ENCODE data around the gene GAMT.
A peak's percentile ranks its signal among the peaks of the same experiment; 100 is the strongest.

The GAMT gene

DNA sequence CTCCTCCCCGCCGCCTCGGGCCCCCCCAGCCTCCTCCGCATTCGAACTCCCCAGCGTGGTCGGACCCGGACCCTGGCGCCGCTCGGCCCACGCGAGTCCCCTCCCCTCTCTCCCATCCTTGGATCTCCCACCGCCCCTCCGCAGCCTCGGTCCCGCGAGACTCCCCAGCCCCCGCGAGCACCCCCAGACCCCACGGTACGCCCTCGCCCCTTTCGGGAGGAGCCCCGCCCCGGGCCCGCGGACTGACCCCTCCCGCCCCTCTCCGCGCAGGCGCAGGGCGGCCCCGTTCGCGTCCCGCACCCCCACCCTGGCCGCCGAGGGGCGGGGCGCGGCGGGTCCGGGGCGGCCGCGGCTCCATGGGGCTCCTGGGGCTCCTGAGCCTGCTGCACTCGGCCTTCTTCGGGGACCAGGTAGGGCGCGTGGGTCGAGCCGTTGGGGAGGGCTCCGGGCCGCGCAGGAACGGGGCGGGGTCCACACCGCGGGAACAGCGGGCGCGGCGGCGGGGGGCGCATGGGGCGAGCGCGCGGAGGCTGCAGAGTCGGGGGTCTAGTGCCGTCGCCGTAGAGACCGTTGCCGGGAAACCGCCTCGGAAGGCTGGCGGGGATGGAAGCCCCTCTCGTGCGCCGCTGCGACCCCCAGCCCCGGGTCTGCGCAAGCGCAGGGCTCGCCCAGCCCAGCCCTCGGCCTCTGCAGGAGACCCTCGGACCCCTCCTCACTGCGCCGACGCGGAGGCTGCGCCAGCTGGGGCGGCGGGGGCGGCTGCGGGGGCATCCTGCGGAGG lies 44.8 kb upstream of the GAMT start:
- WGBS (ENCODE audit: insufficient coverage), result under 1% methylated on average over 51 of the region's 99 CpGs
- Histone ChIP-seq H3K9me3 (ENCODE audit: control extremely low read depth in 1 of 5, control insufficient read depth in 4 of 5, insufficient read depth in 2 of 5, low read depth in 1 of 5, low read length in 4 of 5) (no peaks in the 10 kb centered on the region), H3K27me3 (replicated peaks in 2 of 5; ENCODE audit: control insufficient read depth in 4 of 5, insufficient read depth in 5 of 5, low read length in 4 of 5) (peaks cover 0 to 55% (median 24%) of the 10 kb centered on the region in 5 experiments), H3K36me3 (ENCODE audit: control insufficient read depth in 4 of 4, insufficient read depth in 4 of 4, low read length in 3 of 4) (peaks cover under 1 to 18% (median 9%) of the 10 kb centered on the region in 4 experiments), H3K27ac (ENCODE audit: insufficient read depth in 1 of 2, low read depth in 1 of 2, low read length in 2 of 2, poor library complexity in 1 of 2, severe bottlenecking in 2 of 2) (no peak overlapping the region), H3K4me3 (ENCODE audit: control insufficient read depth in 1 of 7, extremely low read depth in 1 of 7, insufficient read depth in 4 of 7, low read depth in 2 of 7, low read length in 6 of 7) (peak overlapping the region in 2 of 7 experiments; percentile 16 to 19), H3K4me1 (ENCODE audit: control extremely low read depth in 1 of 4, control insufficient read depth in 4 of 4, insufficient read depth in 4 of 4, low read length in 3 of 4) (peaks cover 0 to 31% (median 28%) of the 10 kb centered on the region in 4 experiments)
- ChIA-PET CTCF (interaction anchor here (1.6 to 6.4 kb wide), 2 partner anchors 10 to 23 kb away, joined by 5 to 49 read pairs; no protein-coding TSS in a partner anchor), POLR2A (no interaction called here)
- no peak for DNase-seq

DNA sequence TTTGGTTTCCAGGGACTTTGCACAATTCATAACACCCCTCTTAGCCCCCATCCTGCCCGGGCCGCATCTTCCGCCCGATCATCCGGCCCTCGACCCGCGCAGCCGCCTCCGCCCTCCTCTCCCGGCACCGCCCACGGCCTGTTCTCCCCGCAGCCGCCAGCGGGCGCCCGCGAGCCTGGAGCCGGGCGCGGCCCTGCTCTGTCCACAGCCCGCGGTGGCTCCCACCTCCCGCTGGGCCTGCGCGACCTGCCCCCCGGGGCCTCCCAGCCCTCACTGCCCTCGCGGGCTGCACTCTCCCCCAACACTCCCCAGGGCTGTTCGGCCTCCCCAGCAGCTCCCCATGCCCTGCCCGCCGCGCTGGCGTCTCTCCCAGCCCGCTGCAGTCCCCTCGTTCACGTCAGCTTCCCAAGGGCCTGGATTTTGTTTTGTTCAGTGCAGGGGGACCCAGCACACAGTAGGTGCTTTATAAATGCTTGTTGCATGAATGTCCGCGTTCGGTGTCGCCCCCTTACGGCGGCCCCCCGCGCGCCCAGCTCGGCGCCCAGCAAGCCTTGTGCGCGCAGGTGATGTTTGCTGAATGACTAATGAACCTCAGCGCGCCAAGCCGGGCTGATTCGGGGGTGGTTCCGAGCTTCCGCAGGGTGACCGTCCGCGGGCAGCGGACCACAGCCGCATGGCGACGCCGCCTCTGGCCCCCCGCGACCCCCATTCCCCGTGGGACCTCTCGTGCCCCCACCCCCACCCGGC lies 44.0 kb upstream of the GAMT start:
- H3K27me3 ChIP-seq (replicated peaks in 2 of 5; ENCODE audit: control insufficient read depth in 4 of 5, insufficient read depth in 5 of 5, low read length in 4 of 5), result peaks cover 0 to 47% (median 17%) of the 10 kb centered on the region in 5 experiments
- H3K36me3 ChIP-seq (ENCODE audit: control insufficient read depth in 4 of 4, insufficient read depth in 4 of 4, low read length in 3 of 4), result peaks cover 8 to 26% (median 16%) of the 10 kb centered on the region in 4 experiments
- peaks cover 0 to 34% (median 31%) of the 10 kb centered on the region in 4 experiments for H3K4me1 ChIP-seq (ENCODE audit: control extremely low read depth in 1 of 4, control insufficient read depth in 4 of 4, insufficient read depth in 4 of 4, low read length in 3 of 4)
- CTCF ChIA-PET, result interaction anchor here (1.0 to 6.4 kb wide), 3 partner anchors 10 to 42 kb away, joined by 3 to 49 read pairs (median 5); no protein-coding TSS in a partner anchor
- H3K27ac ChIP-seq (ENCODE audit: insufficient read depth in 1 of 2, low read depth in 1 of 2, low read length in 2 of 2, poor library complexity in 1 of 2, severe bottlenecking in 2 of 2), result no peak overlapping the region
- peak overlapping the region in 6 of 7 experiments; percentile 15 to 75 (median 53) for H3K4me3 ChIP-seq (ENCODE audit: control insufficient read depth in 1 of 7, extremely low read depth in 1 of 7, insufficient read depth in 4 of 7, low read depth in 2 of 7, low read length in 6 of 7)
- WGBS (ENCODE audit: insufficient coverage), result 2% methylated on average over 52 of the region's 70 CpGs
- POLR2A ChIA-PET, result no interaction called here
- DNase-seq, result peak; percentile 47 to 68 (median 67)
- H3K9me3 ChIP-seq (ENCODE audit: control extremely low read depth in 1 of 5, control insufficient read depth in 4 of 5, insufficient read depth in 2 of 5, low read depth in 1 of 5, low read length in 4 of 5), result no peaks in the 10 kb centered on the region

DNA sequence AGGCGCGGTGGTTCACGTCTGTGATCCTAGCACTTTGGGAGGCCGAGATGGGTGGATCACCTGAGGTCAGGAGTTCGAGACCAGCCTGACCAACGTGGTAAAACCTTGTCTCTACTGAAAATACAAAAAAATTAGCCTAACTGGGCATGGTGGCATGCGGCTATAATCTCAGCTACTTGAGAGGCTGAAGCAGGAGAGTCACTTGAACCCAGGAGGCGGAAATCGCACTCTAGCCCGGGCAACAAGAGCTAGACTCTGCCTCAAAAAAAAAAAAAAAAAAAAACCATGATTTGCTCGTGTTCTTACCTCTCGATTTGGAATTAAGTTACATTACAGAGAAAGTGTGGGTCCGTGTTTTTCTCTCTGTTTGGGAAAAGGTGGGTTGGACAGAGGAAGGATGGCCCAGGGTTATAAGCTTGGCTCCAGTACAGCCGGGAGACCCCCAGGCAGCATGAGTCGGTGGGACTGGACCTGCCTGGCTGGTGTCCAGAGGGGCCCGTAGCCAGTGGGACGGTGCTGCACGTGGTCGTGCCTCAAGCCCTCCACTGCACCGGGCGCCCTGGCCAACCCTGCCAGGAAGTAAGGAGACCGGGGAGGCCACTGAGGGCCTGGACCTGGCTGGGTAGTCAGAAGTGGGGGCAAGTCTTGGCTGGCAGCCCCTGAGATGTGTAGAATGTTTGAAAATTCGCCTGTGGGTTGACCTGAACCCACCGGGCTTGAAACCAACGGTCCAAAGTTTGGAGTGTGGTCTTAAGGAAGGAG lies 40.5 kb upstream of the GAMT start:
- Histone ChIP-seq H3K27ac (ENCODE audit: insufficient read depth in 1 of 2, low read depth in 1 of 2, low read length in 2 of 2, poor library complexity in 1 of 2, severe bottlenecking in 2 of 2) (no peak overlapping the region), H3K9me3 (ENCODE audit: control extremely low read depth in 1 of 5, control insufficient read depth in 4 of 5, insufficient read depth in 2 of 5, low read depth in 1 of 5, low read length in 4 of 5) (no peaks in the 10 kb centered on the region), H3K4me1 (ENCODE audit: control extremely low read depth in 1 of 4, control insufficient read depth in 4 of 4, insufficient read depth in 4 of 4, low read length in 3 of 4) (peaks cover 0 to 42% (median 37%) of the 10 kb centered on the region in 4 experiments), H3K27me3 (replicated peaks in 2 of 5; ENCODE audit: control insufficient read depth in 4 of 5, insufficient read depth in 5 of 5, low read length in 4 of 5) (peaks cover 0 to 14% (median under 1%) of the 10 kb centered on the region in 5 experiments), H3K36me3 (ENCODE audit: control insufficient read depth in 4 of 4, insufficient read depth in 4 of 4, low read length in 3 of 4) (peaks cover 9 to 37% (median 20%) of the 10 kb centered on the region in 4 experiments), H3K4me3 (ENCODE audit: control insufficient read depth in 1 of 7, extremely low read depth in 1 of 7, insufficient read depth in 4 of 7, low read depth in 2 of 7, low read length in 6 of 7) (no peak overlapping the region)
- CTCF ChIA-PET, result interaction anchor here (6.4 kb wide), 1 partner anchor 14 kb away, joined by 49 read pairs; no protein-coding TSS in a partner anchor
- POLR2A ChIA-PET, result interaction anchor here (0.6 kb wide), 1 partner anchor 53 kb away, joined by 3 read pairs; no protein-coding TSS in a partner anchor
- WGBS (ENCODE audit: insufficient coverage), result 98% methylated on average over 20 of the region's 25 CpGs
- DNase-seq, result no peak

DNA sequence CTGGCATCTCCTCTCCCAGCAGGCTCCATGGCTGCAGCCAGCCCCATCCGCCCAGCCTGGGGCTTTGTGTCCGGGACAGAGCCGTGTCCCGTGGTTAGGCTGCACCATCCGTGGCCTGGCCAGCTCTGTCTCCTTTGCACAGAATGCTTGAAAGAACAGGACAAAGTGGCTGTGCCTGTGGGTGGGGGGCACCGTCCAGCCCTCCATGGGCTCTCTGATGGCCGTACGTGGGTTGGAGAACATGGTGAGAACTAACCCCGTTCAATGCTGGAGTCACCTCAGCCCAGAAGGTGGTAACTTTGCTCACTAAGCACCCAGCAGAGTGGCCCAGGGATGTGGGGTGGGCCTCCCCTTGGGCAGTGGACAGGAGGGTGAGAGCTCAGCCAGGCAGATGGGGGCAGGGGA lies 39.7 kb upstream of the GAMT start:
- Histone ChIP-seq H3K27ac (ENCODE audit: insufficient read depth in 1 of 2, low read depth in 1 of 2, low read length in 2 of 2, poor library complexity in 1 of 2, severe bottlenecking in 2 of 2) (no peak overlapping the region), H3K4me3 (ENCODE audit: control insufficient read depth in 1 of 7, extremely low read depth in 1 of 7, insufficient read depth in 4 of 7, low read depth in 2 of 7, low read length in 6 of 7) (no peak overlapping the region), H3K36me3 (ENCODE audit: control insufficient read depth in 4 of 4, insufficient read depth in 4 of 4, low read length in 3 of 4) (peaks cover 9 to 37% (median 20%) of the 10 kb centered on the region in 4 experiments), H3K27me3 (replicated peaks in 2 of 5; ENCODE audit: control insufficient read depth in 4 of 5, insufficient read depth in 5 of 5, low read length in 4 of 5) (peaks cover 0 to 6% (median 0%) of the 10 kb centered on the region in 5 experiments), H3K4me1 (ENCODE audit: control extremely low read depth in 1 of 4, control insufficient read depth in 4 of 4, insufficient read depth in 4 of 4, low read length in 3 of 4) (peaks cover 0 to 34% (median 28%) of the 10 kb centered on the region in 4 experiments), H3K9me3 (ENCODE audit: control extremely low read depth in 1 of 5, control insufficient read depth in 4 of 5, insufficient read depth in 2 of 5, low read depth in 1 of 5, low read length in 4 of 5) (no peaks in the 10 kb centered on the region)
- CTCF ChIA-PET, result interaction anchor here (0.7 to 6.4 kb wide), 3 partner anchors 9 to 15 kb away, joined by 3 to 49 read pairs (median 3); no protein-coding TSS in a partner anchor
- POLR2A ChIA-PET, result interaction anchor here (0.6 kb wide), 1 partner anchor 53 kb away, joined by 3 read pairs; no protein-coding TSS in a partner anchor
- WGBS (ENCODE audit: insufficient coverage), result 95% methylated on average over 8 of the region's 9 CpGs
- DNase-seq, result no peak

DNA sequence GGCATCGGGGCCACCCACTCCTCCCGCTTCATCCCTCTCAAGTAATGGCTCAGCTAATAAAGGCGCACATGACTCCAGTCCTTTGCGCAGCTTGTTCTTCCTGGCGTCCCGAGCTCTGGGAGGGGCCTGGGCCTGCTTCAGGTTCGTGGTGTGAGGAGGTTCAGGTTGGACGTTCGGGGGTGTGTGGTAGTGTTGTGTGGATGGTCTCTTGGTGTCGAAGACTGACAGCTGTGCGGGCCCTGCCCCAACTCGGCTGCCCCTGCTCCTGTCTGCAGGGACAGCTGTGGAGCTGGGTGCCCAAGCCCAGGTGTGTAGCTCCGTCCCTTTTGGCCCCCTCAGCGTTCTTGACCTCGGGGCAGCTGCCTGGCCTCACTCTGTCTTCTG lies 39.1 kb upstream of the GAMT start:
- ChIA-PET POLR2A (no interaction called here), CTCF (interaction anchor here (1.0 to 6.4 kb wide), 2 partner anchors 8 to 15 kb away, joined by 3 to 49 read pairs; no protein-coding TSS in a partner anchor)
- peaks cover 0 to 2% (median 0%) of the 10 kb centered on the region in 5 experiments for H3K27me3 ChIP-seq (replicated peaks in 2 of 5; ENCODE audit: control insufficient read depth in 4 of 5, insufficient read depth in 5 of 5, low read length in 4 of 5)
- WGBS (ENCODE audit: insufficient coverage), result 97% methylated on average over 14 of the region's 15 CpGs
- peaks cover 9 to 42% (median 24%) of the 10 kb centered on the region in 4 experiments for H3K36me3 ChIP-seq (ENCODE audit: control insufficient read depth in 4 of 4, insufficient read depth in 4 of 4, low read length in 3 of 4)
- H3K9me3 ChIP-seq (ENCODE audit: control extremely low read depth in 1 of 5, control insufficient read depth in 4 of 5, insufficient read depth in 2 of 5, low read depth in 1 of 5, low read length in 4 of 5), result no peaks in the 10 kb centered on the region
- peaks cover 0 to 33% (median 26%) of the 10 kb centered on the region in 4 experiments for H3K4me1 ChIP-seq (ENCODE audit: control extremely low read depth in 1 of 4, control insufficient read depth in 4 of 4, insufficient read depth in 4 of 4, low read length in 3 of 4)
- H3K4me3 ChIP-seq (ENCODE audit: control insufficient read depth in 1 of 7, extremely low read depth in 1 of 7, insufficient read depth in 4 of 7, low read depth in 2 of 7, low read length in 6 of 7), result no peak overlapping the region
- peak overlapping the region in 1 of 2 experiments; percentile 14 for H3K27ac ChIP-seq (ENCODE audit: insufficient read depth in 1 of 2, low read depth in 1 of 2, low read length in 2 of 2, poor library complexity in 1 of 2, severe bottlenecking in 2 of 2)
- no peak for DNase-seq

Data from common myeloid progenitor, CD34-positive (primary cell).